CD4-positive, alpha-beta T cell treated with Interleukin-15 for 1 hour (primary cell): ENCODE data around the gene SLC22A16.
A peak's percentile ranks its signal among the peaks of the same experiment; 100 is the strongest.
"Not testable (repeated sequence)": the region's sequence is repeated elsewhere in the genome, so short reads cannot be mapped to it uniquely, and the experiment has no call there.

Experiments
- DNase-seq: peaks from one replicate; pipeline ENCODE4 v3.0.0-alpha.2; 2020

The SLC22A16 gene

DNA sequence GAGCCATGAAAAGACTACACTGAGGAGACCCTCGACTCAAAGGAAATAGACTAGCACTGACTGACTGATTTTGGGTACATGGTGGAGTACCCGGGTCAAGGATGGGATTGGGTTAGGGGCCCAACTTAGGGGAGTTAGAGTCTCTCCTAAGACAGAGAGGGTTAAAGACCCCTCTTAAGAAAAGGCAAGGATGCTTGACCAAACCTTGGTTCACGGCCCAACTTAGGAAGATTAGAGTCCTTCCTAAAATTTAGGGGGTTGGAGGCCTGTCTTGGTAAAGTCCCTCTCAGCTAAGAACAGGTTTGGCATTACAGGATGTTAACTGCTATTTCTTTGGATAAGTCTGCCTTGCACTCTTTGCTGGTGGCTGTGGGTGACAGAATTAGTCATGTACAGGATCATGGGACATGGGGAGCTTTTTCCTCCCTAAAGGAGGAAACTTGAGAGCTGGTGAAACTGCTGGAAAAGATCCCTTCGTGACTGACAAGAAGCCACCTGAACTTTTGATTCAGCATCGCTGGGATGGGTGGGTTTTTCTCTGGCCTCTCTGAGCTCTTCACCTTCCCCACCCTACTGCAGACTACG, 12.3 kb upstream of the SLC22A16 start:
- DNase-seq: no peak

GRCh38 chr6:110487968-110488381, 11.6 kb upstream of the SLC22A16 start:
- not testable (repeated sequence) for DNase-seq

DNA sequence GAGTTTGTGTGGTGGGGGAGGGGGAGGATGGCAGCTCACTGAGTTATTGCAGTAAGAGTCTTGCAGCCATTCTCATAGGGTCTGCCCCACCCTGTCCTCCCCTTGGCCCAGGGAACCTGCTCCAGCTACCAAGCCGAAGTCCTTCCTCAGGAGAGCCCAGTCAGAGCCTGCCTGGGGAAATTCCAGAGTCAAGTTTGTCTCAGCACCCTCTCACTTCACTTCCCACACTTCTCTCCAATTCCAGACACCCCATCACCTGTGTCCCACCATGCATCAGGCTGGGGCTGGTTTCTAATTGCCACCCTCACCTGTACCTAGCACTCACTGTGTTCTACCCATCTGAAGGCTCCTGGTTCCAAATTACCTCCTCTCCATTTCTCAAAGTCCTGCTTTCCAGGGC, 10.3 kb upstream of the SLC22A16 start:
- DNase-seq: no peak

- DNase-seq: no peak
Measured at GRCh38 chr6:110485491-110485890, 9.1 kb upstream of the SLC22A16 start.

DNA sequence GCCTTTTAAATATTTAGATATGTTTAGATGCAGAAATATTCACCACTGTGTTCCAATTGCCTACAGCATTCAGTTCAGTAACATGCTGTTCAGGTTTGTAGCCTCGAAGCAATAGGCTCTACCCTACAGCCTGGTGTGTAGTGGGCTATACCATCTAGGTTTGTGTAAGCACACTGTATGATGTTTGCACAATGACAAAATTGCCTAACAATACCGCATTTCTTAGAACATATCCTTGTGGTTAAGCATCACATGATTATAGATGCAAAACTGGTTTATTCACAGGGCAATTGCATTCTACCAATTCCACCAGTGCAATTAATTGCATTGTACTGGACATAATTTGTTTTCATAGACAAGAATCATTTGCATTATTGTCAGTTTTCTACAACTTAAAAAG, 7.9 kb upstream of the SLC22A16 start:
- no peak for DNase-seq

DNA sequence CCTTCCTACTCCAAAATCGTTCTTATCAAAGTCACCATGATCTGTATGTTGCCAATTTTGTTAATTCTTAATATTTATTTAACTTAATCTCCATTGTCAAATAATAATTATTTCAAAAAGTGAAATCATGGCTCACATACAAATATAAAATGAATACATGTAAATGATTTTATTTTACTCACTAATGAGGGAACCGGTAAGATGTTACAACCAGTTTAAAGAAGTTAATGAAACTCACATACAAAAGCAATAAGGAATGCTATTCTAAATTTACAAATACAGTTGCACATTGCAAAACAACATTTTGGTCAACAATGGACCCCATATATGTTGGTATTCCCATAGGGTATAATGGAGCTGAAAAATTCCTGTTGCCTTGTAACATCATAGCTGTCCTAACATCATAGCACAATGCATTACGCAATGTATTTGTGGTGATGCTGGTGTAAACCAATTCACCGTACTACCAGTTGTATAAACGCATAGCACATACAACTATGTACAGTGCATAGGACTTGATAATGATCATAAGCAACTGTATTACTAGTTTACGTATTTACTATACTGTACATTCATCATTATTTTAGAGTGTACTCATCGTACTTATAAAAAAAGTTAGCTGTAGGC, 6.5 kb upstream of the SLC22A16 start:
- DNase-seq: no peak

- DNase-seq: no peak
Measured at GRCh38 chr6:110481081-110481480, 4.7 kb upstream of the SLC22A16 start.

- peak; percentile 47 for DNase-seq
Measured at GRCh38 chr6:110475066-110475653, 1.3 kb downstream of the SLC22A16 start.

DNA sequence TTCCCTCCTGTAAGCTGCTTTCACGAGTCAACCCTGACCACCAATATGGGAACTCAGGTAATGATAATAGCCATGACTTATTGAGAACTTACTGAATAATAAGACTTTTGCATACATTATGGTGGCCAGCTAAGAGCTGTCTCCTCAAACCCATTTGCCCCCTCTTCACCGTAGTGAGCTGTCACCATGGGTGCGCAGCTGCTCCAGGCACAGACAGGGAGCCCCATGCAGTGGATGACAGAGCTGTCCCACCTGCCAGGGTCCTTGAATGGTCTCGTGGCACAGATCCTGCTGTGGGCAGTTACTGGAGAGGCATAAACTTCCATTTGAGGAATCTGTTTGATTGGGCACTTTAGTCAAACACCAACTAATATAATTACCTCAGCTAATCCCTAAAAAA, 1.9 kb downstream of the SLC22A16 start:
- no peak for DNase-seq

DNA sequence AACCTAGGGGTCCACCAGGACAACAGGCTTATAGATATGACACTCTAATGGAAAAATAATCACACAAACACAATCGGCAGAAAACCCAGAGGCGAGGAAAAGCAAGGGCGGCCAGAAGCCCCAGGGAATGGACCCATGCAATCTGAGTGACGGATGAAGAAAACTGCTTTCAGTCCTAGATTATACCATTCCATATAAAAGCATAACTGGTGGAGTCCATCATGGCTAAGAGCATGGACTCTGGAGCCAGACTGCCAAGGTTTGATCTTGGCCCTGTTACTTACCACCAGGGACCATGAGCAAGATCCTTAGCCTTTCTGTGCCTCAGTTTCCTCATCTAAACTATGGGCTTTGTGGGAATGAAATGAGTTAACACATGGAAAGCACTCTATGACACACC, 3.7 kb downstream of the SLC22A16 start:
- no peak for DNase-seq

DNA sequence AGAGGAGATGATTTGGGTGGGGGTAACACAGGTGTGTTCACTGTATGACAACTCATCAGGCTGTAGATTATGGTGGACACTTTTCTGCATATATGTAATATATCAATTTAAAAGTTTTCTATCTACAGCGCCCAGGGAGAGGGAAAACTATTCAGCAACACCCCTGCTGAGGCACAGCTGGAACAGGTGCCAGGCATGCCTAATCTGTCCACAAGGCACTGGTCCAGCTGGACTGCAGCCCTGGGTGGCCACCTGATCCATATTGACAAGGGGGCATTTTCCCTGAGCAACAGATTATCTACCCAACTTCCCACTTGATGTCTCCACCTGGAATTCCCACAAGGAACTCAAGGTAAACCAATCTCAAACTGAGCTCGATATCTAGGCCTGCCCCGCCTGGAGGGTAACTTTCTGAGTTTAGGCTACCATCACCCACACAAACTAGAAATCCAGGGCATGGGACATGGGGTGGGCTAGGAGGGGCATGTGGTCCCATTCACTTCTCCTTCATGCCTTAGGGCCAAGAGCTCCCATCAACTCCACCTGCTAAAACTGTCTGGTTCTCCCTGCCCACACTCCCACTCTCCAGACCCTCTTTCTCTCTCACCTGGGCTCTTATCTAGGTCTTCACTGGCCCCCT, 4.6 kb downstream of the SLC22A16 start:
- no peak for DNase-seq

DNA sequence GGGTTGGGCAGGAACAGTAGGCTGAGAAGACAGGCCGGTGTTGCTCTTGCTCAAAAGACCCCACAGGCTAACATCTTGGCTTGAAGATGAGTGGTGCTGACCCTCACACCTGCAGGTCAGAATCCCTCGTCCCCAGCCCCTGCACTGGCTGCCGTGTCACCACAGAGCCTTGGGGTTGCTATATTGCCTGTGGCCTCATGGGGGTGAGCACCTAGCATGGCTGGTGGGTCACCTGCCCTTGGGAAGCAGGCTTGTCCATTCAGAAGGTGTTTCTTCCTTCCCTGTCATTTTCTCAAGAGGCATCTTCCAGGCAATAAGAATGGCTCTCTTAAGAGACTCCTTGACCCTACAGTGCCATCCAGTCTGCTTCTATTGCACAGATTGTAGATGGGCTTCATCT, 7.7 kb downstream of the SLC22A16 start:
- no peak for DNase-seq

GRCh38 chr6:110467566-110468140, 8.8 kb downstream of the SLC22A16 start:
- no peak for DNase-seq

GRCh38 chr6:110462884-110463481, 13.4 kb downstream of the SLC22A16 start:
- DNase-seq: no peak

DNA sequence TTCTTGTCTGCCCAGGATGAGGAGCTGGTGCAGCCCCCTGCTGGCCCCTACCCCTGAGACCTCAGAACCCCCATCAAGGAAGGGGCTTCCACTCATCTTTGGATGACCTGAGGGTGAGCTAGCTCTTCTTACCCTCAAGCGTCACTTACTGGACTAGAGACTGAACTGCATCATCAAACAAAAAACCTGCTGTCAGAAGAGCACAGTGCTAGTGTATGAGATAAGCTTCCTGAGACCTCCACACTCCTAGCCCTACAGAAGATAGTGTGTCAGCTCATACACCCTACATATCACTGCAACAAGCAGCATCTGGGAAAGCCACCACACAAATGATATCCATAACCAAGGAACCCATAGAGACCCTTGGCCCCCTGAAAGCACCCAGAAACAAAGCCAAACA, 15.0 kb downstream of the SLC22A16 start:
- no peak for DNase-seq

DNA sequence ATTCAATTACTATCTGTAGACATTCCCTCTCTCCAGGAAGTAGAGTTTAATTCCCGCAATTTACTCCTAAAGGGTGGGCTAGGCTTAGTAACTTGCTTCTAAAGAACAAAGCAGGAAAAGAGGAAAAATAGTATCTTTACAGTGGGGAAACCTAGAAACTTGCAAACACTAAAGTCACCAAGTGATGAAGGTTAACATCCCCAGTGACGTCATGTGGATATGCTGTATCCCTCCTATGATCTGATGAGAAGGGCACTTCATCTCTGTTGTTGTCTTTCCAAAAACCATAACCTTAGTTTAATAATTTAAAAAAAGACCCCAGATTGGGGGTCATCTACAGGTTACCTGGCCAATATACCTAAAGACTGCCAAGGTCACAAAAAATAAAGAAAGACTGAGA, 17.3 kb downstream of the SLC22A16 start:
- no peak for DNase-seq

DNA sequence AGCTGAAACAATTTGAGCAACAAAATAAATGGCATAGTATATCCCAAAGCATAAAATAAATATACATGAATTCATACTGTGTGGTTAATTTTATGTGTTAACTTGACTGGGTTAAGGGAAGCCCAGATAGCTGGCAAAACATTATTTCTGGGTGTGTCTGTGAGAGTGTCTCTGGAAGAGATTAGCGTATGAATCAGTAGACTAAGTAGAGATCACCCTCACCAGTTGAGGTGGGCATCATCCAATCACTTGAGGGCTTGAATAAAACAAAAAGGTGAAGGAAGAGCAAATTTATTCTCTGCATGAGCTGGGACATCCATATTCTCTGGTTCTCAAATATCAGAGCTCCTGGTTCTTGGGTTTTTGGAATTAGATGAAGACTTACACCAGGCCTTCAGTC, 17.9 kb downstream of the SLC22A16 start:
- no peak for DNase-seq

DNA sequence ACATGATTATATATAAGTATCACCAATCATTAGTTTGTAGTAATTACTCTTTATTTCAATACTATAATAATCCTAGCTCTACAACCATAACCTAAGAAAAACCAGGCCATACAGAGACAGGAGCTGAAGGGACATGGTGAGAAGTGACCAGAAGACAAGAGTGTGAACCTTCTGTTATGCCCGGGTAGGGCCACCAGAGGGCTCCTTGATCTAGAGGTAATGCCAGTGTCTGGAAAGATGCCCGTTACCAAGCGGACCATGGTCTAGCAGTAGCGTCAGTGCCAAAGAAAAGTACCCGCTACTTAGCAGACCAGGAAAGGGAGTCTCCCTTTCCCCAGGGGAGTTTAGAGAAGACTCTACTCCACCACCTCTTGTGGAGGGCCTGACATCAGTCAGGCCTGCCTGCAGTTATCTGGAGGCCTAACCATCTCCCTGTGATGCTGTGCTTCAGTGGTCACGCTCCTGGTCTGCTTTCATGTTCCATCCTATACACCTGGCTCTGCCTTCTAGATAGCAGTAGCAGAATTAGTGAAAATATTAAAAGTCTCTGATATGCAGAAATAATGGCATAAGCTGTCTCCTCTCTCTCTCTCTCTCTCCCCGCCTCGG, 18.7 kb downstream of the SLC22A16 start:
- not testable (repeated sequence) for DNase-seq

DNA sequence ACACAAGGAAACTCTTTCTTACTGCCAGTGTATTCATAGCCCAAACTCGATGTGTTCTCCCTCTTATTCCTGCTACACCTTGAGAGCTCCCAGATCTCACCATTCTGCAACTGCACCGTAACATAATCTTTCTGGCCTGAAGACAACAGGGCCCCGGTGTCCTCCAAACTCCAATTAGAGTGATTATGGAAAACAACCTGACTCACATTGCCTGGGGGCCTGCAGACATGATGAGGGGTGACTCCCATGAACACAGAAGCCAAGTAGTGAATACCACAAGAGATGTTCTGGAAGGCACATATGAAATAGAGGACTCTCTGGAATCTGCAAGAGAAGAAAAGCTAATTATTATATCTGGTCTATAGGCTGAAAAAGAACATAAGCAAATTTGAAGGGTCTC, 19.7 kb downstream of the SLC22A16 start:
- no peak for DNase-seq

DNA sequence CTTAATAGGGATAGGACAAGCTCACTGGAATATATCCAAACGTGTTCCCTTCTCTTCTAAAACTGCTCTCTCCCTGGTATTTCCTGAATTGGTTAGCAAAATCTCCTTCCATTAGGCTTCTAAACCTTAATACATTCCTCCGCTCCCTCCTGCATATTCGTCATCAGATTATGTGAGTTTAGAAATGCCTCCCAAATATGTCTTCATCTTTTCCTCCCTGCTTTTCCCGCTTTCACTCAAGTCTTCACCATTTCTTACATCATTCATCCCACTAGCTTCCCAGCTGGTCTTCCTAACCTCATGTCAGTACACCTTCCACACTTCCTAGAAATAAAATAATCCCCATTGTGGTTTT, 26.9 kb downstream of the SLC22A16 start:
- DNase-seq: no peak

DNA sequence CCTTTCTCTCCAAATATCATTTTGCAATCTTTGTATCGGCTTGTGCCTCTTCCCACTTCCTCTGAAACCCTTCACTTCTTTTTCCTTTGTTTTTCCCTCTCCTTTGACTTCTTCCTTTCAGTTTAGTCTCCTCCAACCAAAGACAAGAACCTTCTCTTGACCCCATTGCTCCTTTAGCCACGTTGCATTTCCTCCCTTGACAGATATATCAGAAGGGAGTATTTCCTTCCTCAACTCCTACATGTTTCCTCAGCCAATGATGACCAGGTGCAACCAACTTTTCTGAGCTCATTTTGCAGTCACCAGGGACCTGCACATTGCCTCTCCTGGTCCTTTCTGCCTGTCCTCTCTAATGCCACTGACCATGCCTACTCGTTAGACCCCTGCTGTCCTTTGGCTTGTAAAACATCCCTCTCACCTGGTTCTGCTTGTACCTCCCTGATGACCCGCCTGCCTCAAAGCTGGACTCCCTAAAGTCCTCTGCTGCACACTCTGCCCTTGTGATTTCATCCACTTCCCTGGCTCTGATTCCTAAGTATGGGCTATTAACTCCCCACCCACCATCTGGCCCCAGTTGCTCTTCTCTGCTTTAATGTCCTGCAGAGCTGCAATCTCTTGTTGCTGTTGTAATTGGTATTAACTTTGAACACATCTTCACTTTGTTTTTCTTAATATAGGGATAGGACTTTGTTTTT, 27.4 kb downstream of the SLC22A16 start:
- DNase-seq: no peak

GRCh38 chr6:110447761-110448160, 28.7 kb downstream of the SLC22A16 start:
- no peak for DNase-seq

GRCh38 chr6:110446405-110446804, 30.0 kb downstream of the SLC22A16 start:
- DNase-seq: no peak
